ENCODE results near the gene FAM25A. TPM values are rescaled to one million over a fixed set of nuclear protein-coding genes. Genes with fewer than 3 reads are reported as not detected.

Gene FAM25A
- total RNA-seq, 1 experiment from 2014 or later = not detected

GRCh38 chr10:87058171-87058570 lies 38.1 kb downstream of the FAM25A start:
- POLR2A ChIA-PET = no interaction called here
- Mint-ChIP-seq H3K36me3 (ENCODE audit: insufficient read depth, unreplicated experiment) (peaks cover 70% of the 10 kb centered on the region), H3K27ac (ENCODE audit: unreplicated experiment) (no peak overlapping the region), H3K4me3 (ENCODE audit: unreplicated experiment) (no peak overlapping the region), H3K27me3 (ENCODE audit: insufficient read depth, unreplicated experiment) (no peaks in the 10 kb centered on the region), H3K4me1 (ENCODE audit: low read depth, unreplicated experiment) (no peaks in the 10 kb centered on the region), H3K9me3 (ENCODE audit: unreplicated experiment) (no peaks in the 10 kb centered on the region)
- Histone ChIP-seq H3K9me3 (no peaks in the 10 kb centered on the region), H3K36me3 (ENCODE audit: control insufficient read depth, insufficient read depth, low read length) (peaks cover 10% of the 10 kb centered on the region), H3K27me3 (replicated peaks; ENCODE audit: control insufficient read depth, insufficient read depth, low read length) (no peaks in the 10 kb centered on the region), H3K4me1 (no peaks in the 10 kb centered on the region), H3K4me3 (ENCODE audit: low read depth, low read length) (no peak overlapping the region)
- no TSS peak for BruUV-seq (replicated peaks)
- intact Hi-C loops (cut with micrococcal nuclease; ENCODE audit: unreplicated experiment) = no loop called here
- no peak for DNase-seq
- CTCF ChIA-PET = no interaction called here
- no peak for TF ChIP-seq CTCF (IDR thresholded peaks at IDR 0.05; ENCODE audit: insufficient read depth in 1 of 2, low read depth in 1 of 2, low read length in 1 of 2, severe bottlenecking in 1 of 2, unreplicated experiment in 1 of 2)

- Histone ChIP-seq H3K4me1 (no peaks in the 10 kb centered on the region), H3K4me3 (ENCODE audit: low read depth, low read length) (no peak overlapping the region), H3K36me3 (ENCODE audit: control insufficient read depth, insufficient read depth, low read length) (peaks cover 8% of the 10 kb centered on the region), H3K9me3 (no peaks in the 10 kb centered on the region), H3K27me3 (replicated peaks; ENCODE audit: control insufficient read depth, insufficient read depth, low read length) (no peaks in the 10 kb centered on the region)
- DNase-seq = no peak
- Mint-ChIP-seq H3K27ac (ENCODE audit: unreplicated experiment) (no peak overlapping the region), H3K9me3 (ENCODE audit: unreplicated experiment) (no peaks in the 10 kb centered on the region), H3K27me3 (ENCODE audit: insufficient read depth, unreplicated experiment) (no peaks in the 10 kb centered on the region), H3K36me3 (ENCODE audit: insufficient read depth, unreplicated experiment) (peaks cover 82% of the 10 kb centered on the region), H3K4me3 (ENCODE audit: unreplicated experiment) (no peak overlapping the region), H3K4me1 (ENCODE audit: low read depth, unreplicated experiment) (no peaks in the 10 kb centered on the region)
- no TSS peak for BruUV-seq (replicated peaks)
- POLR2A ChIA-PET = no interaction called here
- intact Hi-C loops (cut with micrococcal nuclease; ENCODE audit: unreplicated experiment) = no loop called here
- CTCF ChIA-PET = no interaction called here
- TF ChIP-seq CTCF (IDR thresholded peaks at IDR 0.05; ENCODE audit: insufficient read depth in 1 of 2, low read depth in 1 of 2, low read length in 1 of 2, severe bottlenecking in 1 of 2, unreplicated experiment in 1 of 2) = no peak
Measured at GRCh38 chr10:87059401-87059800, 39.3 kb downstream of the FAM25A start.

- peaks cover 8% of the 10 kb centered on the region for H3K36me3 ChIP-seq (ENCODE audit: control insufficient read depth, insufficient read depth, low read length)
- Mint-ChIP-seq H3K4me3 (ENCODE audit: unreplicated experiment) (no peak overlapping the region), H3K36me3 (ENCODE audit: insufficient read depth, unreplicated experiment) (peaks cover 92% of the 10 kb centered on the region), H3K4me1 (ENCODE audit: low read depth, unreplicated experiment) (no peaks in the 10 kb centered on the region), H3K9me3 (ENCODE audit: unreplicated experiment) (no peaks in the 10 kb centered on the region), H3K27me3 (ENCODE audit: insufficient read depth, unreplicated experiment) (no peaks in the 10 kb centered on the region), H3K27ac (ENCODE audit: unreplicated experiment) (no peak overlapping the region)
- TSS peak; percentile 11 for BruUV-seq (replicated peaks)
- no peak for TF ChIP-seq CTCF (IDR thresholded peaks at IDR 0.05; ENCODE audit: insufficient read depth in 1 of 2, low read depth in 1 of 2, low read length in 1 of 2, severe bottlenecking in 1 of 2, unreplicated experiment in 1 of 2)
- no peaks in the 10 kb centered on the region for H3K4me1 ChIP-seq
- CTCF ChIA-PET = no interaction called here
- H3K4me3 ChIP-seq (ENCODE audit: low read depth, low read length) = no peak overlapping the region
- intact Hi-C loops (cut with micrococcal nuclease; ENCODE audit: unreplicated experiment) = no loop called here
- no peaks in the 10 kb centered on the region for H3K9me3 ChIP-seq
- POLR2A ChIA-PET = no interaction called here
- no peak for DNase-seq
- no peaks in the 10 kb centered on the region for H3K27me3 ChIP-seq (replicated peaks; ENCODE audit: control insufficient read depth, insufficient read depth, low read length)
Measured at GRCh38 chr10:87060280-87060928, 40.3 kb downstream of the FAM25A start.

All from Caco-2 (cell line).